ENCODE data around the gene ARHGEF7. TPM values are rescaled to one million over a fixed set of nuclear protein-coding genes. Genes with fewer than 3 reads are reported as not detected.
"Not testable (repeated sequence)": the region's sequence is repeated elsewhere in the genome, so short reads cannot be mapped to it uniquely, and the experiment has no call there.

ARHGEF7 gene
- 25.4 and 29.3 TPM in 2 replicates for total RNA-seq (2014; rRNA removed; shearing (Covaris generic))

GRCh38 chr13:111115061-111115964 is at the start of gene ARHGEF7:
Gene ARHGEF7 (plus strand): TSS chr13:111115310. CDS start chr13:111115527, 217 bp downstream.
- in situ Hi-C loops (cut with HindIII; ENCODE audit: low sequenced_read_pairs), result no loop called here
- peak; percentile 35 for DNase-seq (ENCODE audit: low spot score)

- in situ Hi-C loops (cut with HindIII; ENCODE audit: low sequenced_read_pairs), result no loop called here
Observed at GRCh38 chr13:111065698-111066097, 49.4 kb upstream of the ARHGEF7 start.

GRCh38 chr13:111066544-111066943 is 48.6 kb upstream of the ARHGEF7 start:
- DNase-seq (ENCODE audit: low spot score), result no peak
- in situ Hi-C loops (cut with HindIII; ENCODE audit: low sequenced_read_pairs), result no loop called here

More at GRCh38 chr13:111065698-111066097, 49.4 kb upstream of the ARHGEF7 start:
- DNase-seq (ENCODE audit: low spot score), result no peak

- DNase-seq (ENCODE audit: low spot score), result no peak
- in situ Hi-C loops (cut with HindIII; ENCODE audit: low sequenced_read_pairs), result no loop called here
Observed at GRCh38 chr13:111068009-111068350, 47.1 kb upstream of the ARHGEF7 start.

- in situ Hi-C loops (cut with HindIII; ENCODE audit: low sequenced_read_pairs); DNase-seq (ENCODE audit: low spot score): not testable (repeated sequence)
Observed at GRCh38 chr13:111071120-111071519, 44.0 kb upstream of the ARHGEF7 start.

GRCh38 chr13:111071526-111071925 is 43.6 kb upstream of the ARHGEF7 start:
- DNase-seq (ENCODE audit: low spot score); in situ Hi-C loops (cut with HindIII; ENCODE audit: low sequenced_read_pairs): not testable (repeated sequence)

- DNase-seq (ENCODE audit: low spot score), result no peak
- in situ Hi-C loops (cut with HindIII; ENCODE audit: low sequenced_read_pairs), result no loop called here
Observed at GRCh38 chr13:111074826-111075225, 40.3 kb upstream of the ARHGEF7 start.

GRCh38 chr13:111076155-111077013 is 38.7 kb upstream of the ARHGEF7 start:
- in situ Hi-C loops (cut with HindIII; ENCODE audit: low sequenced_read_pairs), result no loop called here
- no peak for DNase-seq (ENCODE audit: low spot score)

- DNase-seq (ENCODE audit: low spot score), result no peak
- in situ Hi-C loops (cut with HindIII; ENCODE audit: low sequenced_read_pairs), result no loop called here
Observed at GRCh38 chr13:111079375-111079774, 35.7 kb upstream of the ARHGEF7 start.

GRCh38 chr13:111080642-111081041 is 34.5 kb upstream of the ARHGEF7 start:
- in situ Hi-C loops (cut with HindIII; ENCODE audit: low sequenced_read_pairs), result no loop called here

GRCh38 chr13:111082240-111082639 is 32.9 kb upstream of the ARHGEF7 start:
- in situ Hi-C loops (cut with HindIII; ENCODE audit: low sequenced_read_pairs), result no loop called here
- no peak for DNase-seq (ENCODE audit: low spot score)

More at GRCh38 chr13:111080642-111081041, 34.5 kb upstream of the ARHGEF7 start:
- no peak for DNase-seq (ENCODE audit: low spot score)

- DNase-seq (ENCODE audit: low spot score); in situ Hi-C loops (cut with HindIII; ENCODE audit: low sequenced_read_pairs): not testable (repeated sequence)
Observed at GRCh38 chr13:111082769-111083168, 32.3 kb upstream of the ARHGEF7 start.

GRCh38 chr13:111083693-111084092 is 31.4 kb upstream of the ARHGEF7 start:
- DNase-seq (ENCODE audit: low spot score); in situ Hi-C loops (cut with HindIII; ENCODE audit: low sequenced_read_pairs): not testable (repeated sequence)

GRCh38 chr13:111090169-111090568 is 24.9 kb upstream of the ARHGEF7 start:
- in situ Hi-C loops (cut with HindIII; ENCODE audit: low sequenced_read_pairs), result no loop called here
- DNase-seq (ENCODE audit: low spot score), result no peak

- in situ Hi-C loops (cut with HindIII; ENCODE audit: low sequenced_read_pairs), result no loop called here
- DNase-seq (ENCODE audit: low spot score), result no peak
Observed at GRCh38 chr13:111092685-111093084, 22.4 kb upstream of the ARHGEF7 start.

GRCh38 chr13:111093136-111093535 is 22.0 kb upstream of the ARHGEF7 start:
- in situ Hi-C loops (cut with HindIII; ENCODE audit: low sequenced_read_pairs), result no loop called here
- DNase-seq (ENCODE audit: low spot score), result no peak

GRCh38 chr13:111093634-111094033 is 21.5 kb upstream of the ARHGEF7 start:
- in situ Hi-C loops (cut with HindIII; ENCODE audit: low sequenced_read_pairs), result no loop called here
- DNase-seq (ENCODE audit: low spot score), result no peak

GRCh38 chr13:111095031-111095840 is 19.9 kb upstream of the ARHGEF7 start:
- in situ Hi-C loops (cut with HindIII; ENCODE audit: low sequenced_read_pairs), result no loop called here
- no peak for DNase-seq (ENCODE audit: low spot score)

- in situ Hi-C loops (cut with HindIII; ENCODE audit: low sequenced_read_pairs), result no loop called here
- DNase-seq (ENCODE audit: low spot score), result no peak
Observed at GRCh38 chr13:111095911-111096501, 19.1 kb upstream of the ARHGEF7 start.

All from G401 (cell line).